ENCODE data around the gene UBE2L5.

- TF ChIP-seq CTCF (IDR thresholded peaks at IDR 0.05) (no peak), POLR2A (IDR thresholded peaks at IDR 0.05) (no peak)
Observed at GRCh38 chr13:30381049-30381448, 41.2 kb upstream of the UBE2L5 start.
